HepG2 (cell line): ENCODE data around the gene TARM1. TPM values are rescaled to one million over a fixed set of nuclear protein-coding genes. Genes with fewer than 3 reads are reported as not detected.

Experiments
- ATAC-seq: fragments of 200-7000 bp; cut with Tn5 transposase; 3 replicates; pipeline ENCODE4 v1.9.1; 2020; ENCODE audit warnings: mild to moderate bottlenecking, moderate library complexity
- BruUV-seq: library from RNA; stranded (reverse); fragments of 400-500 nt; replicated peaks from 2 replicates; lab custom pipeline; 2021; lab: Mats Ljungman, UMichigan
- CTCF ChIA-PET: fragments of 300-600 bp; formaldehyde crosslinking; extraction: SDS; loops from one replicate; lab custom pipeline; 2021; ENCODE audit warnings: low total read pairs, inconsistent platforms, low intra/inter-chr PET ratio; lab: Yijun Ruan, JAX
- POLR2A ChIA-PET: fragments of 350-600 bp; sonication (Branson Sonifier 250); formaldehyde crosslinking; loops from one replicate; lab custom pipeline; 2020; ENCODE audit warnings: antibody characterized with exemption, inconsistent platforms; lab: Yijun Ruan, JAX
- DNase-seq: peaks from one replicate; pipeline ENCODE4 v3.0.0-alpha.2; 2015; ENCODE audit warnings: low spot score
- FAIRE-seq: peaks from 3 replicates; lab custom pipeline; 2011; peaks lifted over from hg19 to GRCh38; lab: Jason Lieb, UNC
- H2AFZ ChIP-seq: one replicate; pipeline ENCODE4 v1.6.1; 2011; ENCODE audit warnings: low read length, inconsistent platforms
- H3K27ac ChIP-seq: fragments of 300-600 bp; 3 replicates; pipeline ENCODE4 v1.8.0; 2011; ENCODE audit warnings: mixed run types, mild to moderate bottlenecking, mixed read lengths, low read length, inconsistent platforms; ENCODE audit not compliant: insufficient read depth; ENCODE audit errors: extremely low read length
- H3K27me3 ChIP-seq, 2 experiments: fragments of 200-600 bp in 1 of 2; 2 replicates in 1 of 2; 3 replicates in 1 of 2; pipeline versions ENCODE4 v1.6.0 to v1.8.0; 2011; ENCODE audit warnings: low read length in 2 of 2, mild to moderate bottlenecking in 2 of 2, moderate library complexity in 2 of 2, inconsistent platforms in 1 of 2; ENCODE audit not compliant: insufficient read depth in 2 of 2, control insufficient read depth in 1 of 2
- H3K36me3 ChIP-seq, 2 experiments: fragments of 200-600 bp in 1 of 2; replicated peaks in 1 of 2; 2 replicates in 1 of 2; 3 replicates in 1 of 2; pipeline versions ENCODE4 v1.5.1 to v1.8.0; 2011; ENCODE audit warnings: low read length in 2 of 2, inconsistent platforms in 1 of 2; ENCODE audit not compliant: insufficient read depth in 2 of 2, control insufficient read depth in 1 of 2
- H3K4me1 ChIP-seq: 2 replicates; pipeline ENCODE4 v1.5.1; 2012; ENCODE audit warnings: low read length, inconsistent platforms; ENCODE audit not compliant: insufficient read depth
- H3K4me2 ChIP-seq: 2 replicates; pipeline ENCODE4 v1.6.0; 2011; ENCODE audit warnings: low read depth, low read length, inconsistent platforms
- H3K4me3 ChIP-seq, 3 experiments: fragments of 200-600 bp in 1 of 3; sonication (generic), shearing (Covaris generic) in 1 of 3; replicated peaks in 1 of 3; 2 replicates each; pipeline ENCODE4 v1.5.1; 2011 to 2016; ENCODE audit warnings: low read length in 3 of 3, inconsistent platforms in 2 of 3, low read depth in 2 of 3, mild to moderate bottlenecking in 2 of 3, control low read depth in 1 of 3, mixed read lengths in 1 of 3; ENCODE audit not compliant: insufficient read depth in 1 of 3
- H3K79me2 ChIP-seq: one replicate; pipeline ENCODE4 v1.6.1; 2011; ENCODE audit warnings: low read length, inconsistent platforms; ENCODE audit not compliant: insufficient read depth
- H3K9ac ChIP-seq: 2 replicates; pipeline ENCODE4 v1.6.0; 2011; ENCODE audit warnings: mild to moderate bottlenecking, low read depth, low read length, inconsistent platforms; ENCODE audit not compliant: insufficient read depth
- H3K9me3 ChIP-seq: 2 replicates; pipeline ENCODE4 v1.5.1; 2012; ENCODE audit warnings: mild to moderate bottlenecking, low read length
- H4K20me1 ChIP-seq: 2 replicates; pipeline ENCODE4 v1.6.0; 2011; ENCODE audit warnings: inconsistent platforms, mild to moderate bottlenecking, low read length, moderate library complexity; ENCODE audit not compliant: insufficient read depth
- CC2D1A ChIP-seq: sonication (generic); formaldehyde crosslinking; IDR thresholded peaks from 2 replicates; pipeline ENCODE4 v1.8.1; 2023; ENCODE audit warnings: mild to moderate bottlenecking, missing genetic modification reagents
- KAT7 ChIP-seq: IDR thresholded peaks from 2 replicates; pipeline ENCODE4 v1.6.1; 2018; ENCODE audit warnings: borderline replicate concordance, missing compliant biosample characterization
- NFE2L2 ChIP-seq: fragments of 150-350 bp; IDR thresholded peaks from 2 replicates; pipeline ENCODE4 v1.6.1; 2014; ENCODE audit warnings: low read length
- ZFP36 ChIP-seq: fragments of 150-350 bp; IDR thresholded peaks from 2 replicates; pipeline ENCODE4 v1.6.1; 2018; ENCODE audit warnings: borderline replicate concordance, low read length, low read depth; ENCODE audit not compliant: partially characterized antibody
- ZNF792 ChIP-seq: IDR thresholded peaks from 2 replicates; pipeline ENCODE4 v1.6.1; 2016
- WGBS: methylation state at CpG from one replicate; pipeline ENCODE4 v1.1.6; 2017; ENCODE audit warnings: low lambda C conversion rate; 5-methylcytosine and 5-hydroxymethylcytosine counted together
- in situ Hi-C: cut with HindIII; loops from 2 replicates; pipeline ENCODE4 v1.10.0; 2017; ENCODE audit warnings: low pct_unique_long_range_greater_than_20kb; ENCODE audit not compliant: extremely low pct_ligation_motif_present
- intact Hi-C: fragments of 100-400 bp; cut with micrococcal nuclease; formaldehyde crosslinking; loops from one replicate; pipeline ENCODE4 v1.10.0; 2022; ENCODE audit not compliant: unreplicated experiment
- polyA plus RNA-seq, 8 experiments: library from polyadenylated mRNA; depleted of rRNA in 3 of 8; stranded (reverse) in 7 of 8; unstranded in 1 of 8; fragments of >200 nt; fragmentation: Illumina TruSeq in 4 of 8; extraction: Trizol in 4 of 8; gene quantifications; 2 replicates each; pipeline versions ENCODE4 v1.2.1 to v1.2.3, GENCODE V29; 2011 to 2016; ENCODE audit warnings: low read depth in 4 of 8, missing spikeins in 1 of 8, mixed read lengths in 1 of 8; ENCODE audit not compliant: insufficient read depth in 1 of 8
- total RNA-seq, 5 experiments: library from RNA; depleted of rRNA; stranded (reverse); fragments of >200 nt; fragmentation: Illumina TruSeq; extraction: Trizol; gene quantifications; 2 replicates each; pipeline ENCODE4 v1.2.3, GENCODE V29; 2016; ENCODE audit warnings: low read depth in 1 of 5
- TF ChIP-seq, protein P1 (sequence below): IDR thresholded peaks from 2 replicates; pipeline ENCODE4 v1.6.1; 2016; ENCODE audit warnings: missing biosample characterization, missing genetic modification reagents, low read depth
- TF ChIP-seq, protein P2 (sequence below): sonication (generic); formaldehyde crosslinking; IDR thresholded peaks from 2 replicates; pipeline ENCODE4 v1.4.0; 2020; ENCODE audit warnings: missing genetic modification reagents, borderline replicate concordance
- TF ChIP-seq, protein P3 (sequence below): sonication (generic); formaldehyde crosslinking; IDR thresholded peaks from 2 replicates; pipeline ENCODE4 v1.5.1; 2020; ENCODE audit warnings: mild to moderate bottlenecking, missing genetic modification reagents, moderate library complexity

Gene TARM1
- total and polyA plus RNA-seq, 2 of the 13 experiments (the other 11 are each of a cell fraction or from before 2014, with no cell fraction given), result not detected

GRCh38 chr19:54063350-54064116 is 17.6 kb downstream of the TARM1 start, which contains the start of gene VSTM1 (continued):
- TF ChIP-seq, protein P1, sequence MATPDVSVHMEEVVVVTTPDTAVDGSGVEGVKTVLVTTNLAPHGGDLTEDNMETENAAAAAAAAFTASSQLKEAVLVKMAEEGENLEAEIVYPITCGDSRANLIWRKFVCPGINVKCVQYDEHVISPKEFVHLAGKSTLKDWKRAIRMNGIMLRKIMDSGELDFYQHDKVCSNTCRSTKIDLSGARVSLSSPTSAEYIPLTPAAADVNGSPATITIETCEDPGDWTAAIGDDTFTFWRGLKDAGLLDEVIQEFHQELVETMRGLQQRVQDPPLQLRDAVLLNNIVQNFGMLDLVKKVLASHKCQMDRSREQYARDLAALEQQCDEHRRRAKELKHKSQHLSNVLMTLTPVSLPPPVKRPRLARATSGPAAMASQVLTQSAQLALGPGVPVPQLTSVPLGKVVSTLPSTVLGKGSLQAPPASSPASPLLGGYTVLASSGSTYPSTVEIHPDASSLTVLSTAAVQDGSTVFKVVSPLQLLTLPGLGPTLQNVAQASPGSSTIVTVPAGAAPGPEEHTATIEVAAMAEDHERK, result no peak
- TF ChIP-seq, all 625 proteins: peak for 0

DNA sequence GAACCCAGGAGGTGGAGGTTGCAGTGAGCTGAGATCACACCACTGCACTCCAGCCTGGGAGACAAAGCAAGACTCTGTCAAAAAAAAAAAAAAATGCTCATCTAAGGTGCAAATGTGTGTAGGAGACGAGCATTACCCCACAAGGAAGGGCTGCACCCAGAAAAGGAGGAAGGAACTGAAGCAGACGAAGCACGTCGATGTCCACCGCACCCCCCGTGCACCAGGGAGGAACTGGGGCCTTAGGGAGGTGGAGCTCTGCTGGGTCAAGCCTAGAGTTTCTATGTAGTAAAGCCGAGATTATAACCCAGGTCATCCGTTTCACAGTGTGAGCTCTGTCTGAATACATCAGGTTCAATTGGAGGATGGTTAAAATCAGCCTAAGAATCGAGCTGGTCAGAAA is 18.5 kb downstream of the TARM1 start:
- H3K4me1 ChIP-seq, result no peaks in the 10 kb centered on the region
- no peaks in the 10 kb centered on the region for H3K79me2 ChIP-seq
- no peak overlapping the region for H3K9ac ChIP-seq
- DNase-seq (no peak), ATAC-seq (no peak), FAIRE-seq (no peak)
- ChIA-PET POLR2A (no interaction called here), CTCF (no interaction called here)
- H3K36me3 ChIP-seq, result no peaks in the 10 kb centered on the region
- intact Hi-C loops (no loop called here), in situ Hi-C loops (no loop called here)
- WGBS, result 22% methylated on average over 7 of the region's 9 CpGs
- H3K27me3 ChIP-seq, result peaks cover 0 to 14% of the 10 kb centered on the region in 2 experiments; a peak in 2 of 5 replicates
- H3K4me3 ChIP-seq, result no peak overlapping the region
- no peak overlapping the region for H2AFZ ChIP-seq
- no peaks in the 10 kb centered on the region for H3K9me3 ChIP-seq
- H4K20me1 ChIP-seq, result no peaks in the 10 kb centered on the region
- no TSS peak for BruUV-seq
- H3K4me2 ChIP-seq, result no peak overlapping the region
- H3K27ac ChIP-seq, result no peak overlapping the region
- no peak for TF ChIP-seq CC2D1A (CRISPR knock-in tag)
- no peak for TF ChIP-seq KAT7 (CRISPR knock-in tag)
- TF ChIP-seq NFE2L2, result no peak
- TF ChIP-seq ZFP36, result no peak
- TF ChIP-seq, protein P2, sequence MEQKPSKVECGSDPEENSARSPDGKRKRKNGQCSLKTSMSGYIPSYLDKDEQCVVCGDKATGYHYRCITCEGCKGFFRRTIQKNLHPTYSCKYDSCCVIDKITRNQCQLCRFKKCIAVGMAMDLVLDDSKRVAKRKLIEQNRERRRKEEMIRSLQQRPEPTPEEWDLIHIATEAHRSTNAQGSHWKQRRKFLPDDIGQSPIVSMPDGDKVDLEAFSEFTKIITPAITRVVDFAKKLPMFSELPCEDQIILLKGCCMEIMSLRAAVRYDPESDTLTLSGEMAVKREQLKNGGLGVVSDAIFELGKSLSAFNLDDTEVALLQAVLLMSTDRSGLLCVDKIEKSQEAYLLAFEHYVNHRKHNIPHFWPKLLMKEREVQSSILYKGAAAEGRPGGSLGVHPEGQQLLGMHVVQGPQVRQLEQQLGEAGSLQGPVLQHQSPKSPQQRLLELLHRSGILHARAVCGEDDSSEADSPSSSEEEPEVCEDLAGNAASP (CRISPR knock-in tag), result no peak
- no peak for TF ChIP-seq ZNF792
- TF ChIP-seq, protein P3, sequence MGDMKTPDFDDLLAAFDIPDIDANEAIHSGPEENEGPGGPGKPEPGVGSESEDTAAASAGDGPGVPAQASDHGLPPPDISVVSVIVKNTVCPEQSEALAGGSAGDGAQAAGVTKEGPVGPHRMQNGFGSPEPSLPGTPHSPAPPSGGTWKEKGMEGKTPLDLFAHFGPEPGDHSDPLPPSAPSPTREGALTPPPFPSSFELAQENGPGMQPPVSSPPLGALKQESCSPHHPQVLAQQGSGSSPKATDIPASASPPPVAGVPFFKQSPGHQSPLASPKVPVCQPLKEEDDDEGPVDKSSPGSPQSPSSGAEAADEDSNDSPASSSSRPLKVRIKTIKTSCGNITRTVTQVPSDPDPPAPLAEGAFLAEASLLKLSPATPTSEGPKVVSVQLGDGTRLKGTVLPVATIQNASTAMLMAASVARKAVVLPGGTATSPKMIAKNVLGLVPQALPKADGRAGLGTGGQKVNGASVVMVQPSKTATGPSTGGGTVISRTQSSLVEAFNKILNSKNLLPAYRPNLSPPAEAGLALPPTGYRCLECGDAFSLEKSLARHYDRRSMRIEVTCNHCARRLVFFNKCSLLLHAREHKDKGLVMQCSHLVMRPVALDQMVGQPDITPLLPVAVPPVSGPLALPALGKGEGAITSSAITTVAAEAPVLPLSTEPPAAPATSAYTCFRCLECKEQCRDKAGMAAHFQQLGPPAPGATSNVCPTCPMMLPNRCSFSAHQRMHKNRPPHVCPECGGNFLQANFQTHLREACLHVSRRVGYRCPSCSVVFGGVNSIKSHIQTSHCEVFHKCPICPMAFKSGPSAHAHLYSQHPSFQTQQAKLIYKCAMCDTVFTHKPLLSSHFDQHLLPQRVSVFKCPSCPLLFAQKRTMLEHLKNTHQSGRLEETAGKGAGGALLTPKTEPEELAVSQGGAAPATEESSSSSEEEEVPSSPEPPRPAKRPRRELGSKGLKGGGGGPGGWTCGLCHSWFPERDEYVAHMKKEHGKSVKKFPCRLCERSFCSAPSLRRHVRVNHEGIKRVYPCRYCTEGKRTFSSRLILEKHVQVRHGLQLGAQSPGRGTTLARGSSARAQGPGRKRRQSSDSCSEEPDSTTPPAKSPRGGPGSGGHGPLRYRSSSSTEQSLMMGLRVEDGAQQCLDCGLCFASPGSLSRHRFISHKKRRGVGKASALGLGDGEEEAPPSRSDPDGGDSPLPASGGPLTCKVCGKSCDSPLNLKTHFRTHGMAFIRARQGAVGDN (CRISPR knock-in tag), result no peak
